ENCODE data around the gene ARHGAP8.

The ARHGAP8 gene

DNA sequence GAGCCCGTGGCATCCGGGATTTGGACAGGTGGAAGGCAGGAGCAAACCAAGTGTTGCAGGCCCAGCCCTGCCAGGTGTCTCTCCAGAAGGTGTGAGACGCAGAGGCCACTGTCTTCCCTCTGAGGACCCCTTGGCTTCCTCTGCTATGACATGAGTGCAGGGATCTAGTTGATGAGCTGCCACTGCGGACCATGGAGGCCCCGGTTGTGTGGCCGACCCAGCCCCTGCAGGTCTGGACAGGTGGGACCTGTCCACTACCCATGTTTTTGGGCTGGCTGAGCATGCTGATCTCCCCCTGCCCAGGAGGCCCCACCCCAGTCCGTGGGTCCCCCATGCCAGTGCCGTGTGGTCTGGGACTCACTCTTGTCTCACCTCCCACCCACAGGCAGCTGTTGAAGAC lies 27.5 kb upstream of the ARHGAP8 start:
- DNase-seq (ENCODE audit: low read depth, low spot score): no peak

DNA sequence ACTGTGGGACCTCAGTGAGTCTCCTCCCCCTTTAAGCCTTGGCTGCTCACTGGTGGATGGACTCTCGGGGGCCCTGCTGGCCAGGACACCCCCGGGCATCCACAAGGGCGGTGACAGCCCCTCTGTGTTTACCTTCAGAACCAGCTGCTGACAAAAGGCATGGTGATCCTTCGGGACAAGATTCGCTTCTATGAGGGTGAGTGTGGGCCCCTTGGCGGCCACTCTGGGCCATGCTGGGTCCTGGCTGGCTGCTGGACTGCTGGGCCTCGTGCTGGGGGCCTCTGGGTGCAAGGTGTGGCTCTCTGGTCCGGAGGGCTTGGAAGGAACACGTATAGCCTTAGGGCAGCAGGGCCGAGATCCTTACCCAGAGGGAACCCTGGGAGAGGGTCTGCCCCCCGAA lies 25.9 kb upstream of the ARHGAP8 start:
- no peak for DNase-seq (ENCODE audit: low read depth, low spot score)

DNA sequence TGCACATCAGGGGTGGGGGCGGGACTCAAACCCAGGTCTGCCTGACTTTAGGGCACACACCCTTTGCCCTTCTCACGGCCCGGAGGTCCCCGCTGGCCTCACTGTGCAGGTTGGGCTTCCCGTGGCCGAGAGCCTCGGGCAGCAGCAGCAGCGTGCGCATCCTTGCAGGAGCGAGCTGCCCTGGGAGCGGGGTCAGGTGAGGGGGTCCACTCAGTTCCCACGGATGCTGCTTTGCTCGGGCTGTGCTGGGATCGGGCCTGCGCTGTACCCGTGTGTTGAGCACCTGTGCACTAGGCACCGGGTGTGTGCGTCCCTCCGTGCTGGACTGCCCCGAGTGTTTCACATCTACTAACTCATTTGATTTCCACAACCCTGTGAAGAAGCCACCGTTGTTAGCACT lies 25.2 kb upstream of the ARHGAP8 start:
- DNase-seq (ENCODE audit: low read depth, low spot score): no peak

DNA sequence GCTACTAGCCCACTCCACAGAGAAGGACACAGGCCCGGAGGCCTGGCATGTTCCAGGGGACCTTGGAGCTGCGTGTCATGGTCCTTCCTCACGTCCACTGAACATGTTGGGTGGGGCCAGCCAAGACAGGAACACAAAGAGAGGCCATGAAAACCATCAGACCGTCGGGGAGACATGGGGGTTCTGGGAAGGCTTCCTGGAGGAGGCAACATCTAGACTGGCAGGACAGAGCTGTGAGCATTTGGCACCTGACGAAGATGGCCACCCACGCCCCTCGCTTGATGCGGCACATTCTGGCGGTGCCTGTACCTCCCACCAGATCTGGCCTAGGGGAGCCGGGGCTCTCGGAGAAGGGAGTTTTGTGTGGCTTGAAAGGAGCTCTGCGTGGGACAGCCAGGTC lies 24.7 kb upstream of the ARHGAP8 start:
- no peak for DNase-seq (ENCODE audit: low read depth, low spot score)

DNA sequence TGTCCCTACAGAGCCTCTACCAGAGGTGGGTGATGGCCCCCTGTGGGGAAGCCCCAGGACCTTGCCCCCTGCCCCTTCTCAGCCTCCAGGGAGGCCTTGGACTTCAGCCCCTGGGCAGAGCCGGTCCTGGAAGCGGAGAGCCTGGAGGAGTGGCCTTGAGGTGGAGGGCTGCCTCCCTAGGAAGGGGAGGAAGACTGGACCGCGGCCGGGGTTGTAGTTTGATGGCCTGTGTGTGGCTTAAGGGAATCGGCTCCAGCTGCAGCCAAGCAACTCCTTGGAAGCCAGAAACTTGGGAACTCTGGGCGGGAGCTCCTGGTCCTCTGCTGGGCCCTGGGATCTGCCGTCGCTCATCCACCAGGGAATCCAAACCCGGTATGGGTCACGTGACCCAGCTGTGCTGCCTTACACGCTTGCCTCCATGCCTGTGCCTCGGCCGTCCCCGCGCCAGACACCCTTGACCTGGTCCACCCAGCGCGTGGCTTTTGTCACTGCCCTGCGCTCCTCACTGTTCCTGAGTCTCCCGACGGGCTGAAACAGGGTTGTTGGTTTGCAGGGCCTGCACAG lies 23.5 kb upstream of the ARHGAP8 start:
- no peak for DNase-seq (ENCODE audit: low read depth, low spot score)

DNA sequence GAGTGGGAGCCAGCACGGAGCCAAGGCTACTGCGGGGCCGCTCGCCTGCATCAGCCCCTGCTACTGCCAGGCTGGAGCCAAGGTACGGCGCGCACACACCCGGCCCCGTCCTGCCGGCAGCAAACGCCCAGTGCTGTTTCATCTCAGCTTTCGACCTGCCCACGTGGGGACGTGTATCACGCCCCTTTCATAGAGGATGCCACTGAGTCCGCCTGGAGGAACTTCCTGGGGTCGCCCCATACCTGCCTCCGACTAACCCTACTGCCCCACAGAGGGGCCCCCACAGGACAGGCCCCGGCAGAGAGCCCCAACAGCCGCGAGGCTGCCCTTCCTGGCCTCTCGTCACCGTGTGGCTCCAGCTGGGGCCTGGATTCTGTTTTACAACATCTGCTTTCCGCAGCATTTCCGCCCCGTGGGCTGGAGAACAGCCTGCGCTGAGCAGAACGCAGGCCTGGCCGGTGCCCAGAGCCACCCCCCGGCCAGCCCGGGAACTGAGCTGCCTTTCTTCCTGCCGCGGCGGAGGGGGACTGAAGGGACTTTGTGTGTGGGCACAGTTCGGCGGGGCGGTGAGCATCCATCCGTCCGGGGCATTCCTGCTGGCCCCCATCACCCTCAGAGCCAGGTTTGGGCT lies 22.9 kb upstream of the ARHGAP8 start:
- DNase-seq (ENCODE audit: low read depth, low spot score): no peak

DNA sequence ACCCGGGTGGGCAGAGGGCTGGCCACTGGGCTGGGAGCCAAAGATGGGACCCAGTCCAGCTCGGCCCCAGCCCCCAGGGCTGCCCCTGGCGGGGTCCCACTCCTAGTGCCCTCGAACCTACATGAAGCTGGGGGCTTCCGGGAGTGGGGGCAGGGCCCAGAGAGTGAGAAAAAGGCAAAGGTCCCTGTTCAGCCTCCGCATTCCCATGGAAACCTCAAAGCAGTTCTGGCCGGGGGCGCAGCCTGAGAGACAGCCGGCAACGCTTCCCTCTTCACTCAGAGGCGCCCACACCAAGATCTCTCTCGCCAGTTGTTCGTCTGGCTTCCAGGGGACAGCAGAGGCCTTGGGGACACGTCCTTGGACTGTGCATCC lies 22.4 kb upstream of the ARHGAP8 start:
- DNase-seq (ENCODE audit: low read depth, low spot score): no peak

DNA sequence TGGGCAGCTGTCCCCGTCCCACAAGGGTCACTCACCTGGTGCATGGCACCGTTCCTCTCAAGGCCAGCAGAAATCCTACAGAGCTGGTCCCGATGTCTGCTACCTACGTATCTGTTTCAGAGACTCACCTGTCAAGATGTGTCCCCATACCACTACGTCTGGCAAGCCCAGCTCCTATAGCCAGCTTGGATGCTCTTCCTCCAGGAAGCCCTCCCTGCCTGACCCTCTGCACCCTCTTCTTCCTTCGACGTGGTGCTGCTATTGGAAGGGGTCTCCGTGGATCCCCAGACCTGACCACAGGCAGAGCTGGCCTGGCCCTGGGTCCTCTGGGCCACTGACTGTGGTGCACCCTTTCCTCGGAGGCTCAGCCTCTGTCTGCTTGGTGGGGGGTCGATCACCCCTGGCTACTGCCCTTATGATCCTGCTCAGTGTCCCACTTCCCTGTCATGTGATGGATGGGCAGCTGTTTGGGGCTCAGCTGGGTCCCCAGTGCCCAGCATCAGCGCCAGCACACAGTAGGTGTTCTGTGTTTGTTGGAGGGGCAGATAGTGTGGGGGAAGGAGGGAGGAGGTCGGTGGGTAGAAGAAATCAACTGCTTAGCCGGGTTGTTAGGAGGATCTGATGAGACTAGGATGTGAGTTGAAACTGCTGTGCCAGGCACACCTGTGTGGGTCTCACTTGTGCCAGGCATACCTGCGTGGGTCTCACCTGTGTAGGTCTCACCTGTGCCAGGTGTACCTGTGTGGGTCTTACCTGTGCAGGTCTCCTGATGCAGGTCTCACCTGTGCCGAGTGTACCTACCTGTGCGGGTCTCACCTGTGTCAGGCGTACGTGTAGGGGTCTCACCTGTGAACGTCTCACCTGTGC lies 21.7 kb upstream of the ARHGAP8 start:
- DNase-seq (ENCODE audit: low read depth, low spot score): no peak

DNA sequence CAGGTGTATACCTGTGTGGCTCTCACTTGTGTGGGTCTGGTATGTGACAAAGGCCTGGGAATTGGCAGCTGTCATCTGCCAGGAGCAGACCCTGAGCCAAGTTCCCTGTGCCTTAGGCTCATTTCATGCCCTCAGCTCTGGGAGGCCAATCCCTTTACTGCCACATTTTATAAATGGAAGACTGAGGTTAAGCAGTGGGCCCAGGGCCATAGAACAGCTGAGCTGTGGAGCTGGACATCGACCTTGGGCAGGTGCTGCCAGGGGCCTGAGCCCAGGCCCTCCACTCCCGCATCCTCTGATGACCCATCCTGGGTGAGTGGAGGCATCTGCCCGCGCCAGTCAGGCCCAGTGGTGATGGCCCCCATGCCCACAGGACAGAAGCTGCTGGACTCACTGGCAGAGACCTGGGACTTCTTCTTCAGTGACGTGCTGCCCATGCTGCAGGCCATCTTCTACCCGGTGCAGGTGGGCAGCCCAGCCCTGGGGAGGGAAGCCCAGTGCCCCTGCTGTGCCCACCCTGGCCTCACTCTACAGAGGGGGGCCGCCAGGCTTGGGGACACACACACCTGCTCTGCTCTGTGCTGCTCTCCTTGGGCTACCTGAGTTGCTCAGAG lies 20.9 kb upstream of the ARHGAP8 start:
- no peak for DNase-seq (ENCODE audit: low read depth, low spot score)

DNA sequence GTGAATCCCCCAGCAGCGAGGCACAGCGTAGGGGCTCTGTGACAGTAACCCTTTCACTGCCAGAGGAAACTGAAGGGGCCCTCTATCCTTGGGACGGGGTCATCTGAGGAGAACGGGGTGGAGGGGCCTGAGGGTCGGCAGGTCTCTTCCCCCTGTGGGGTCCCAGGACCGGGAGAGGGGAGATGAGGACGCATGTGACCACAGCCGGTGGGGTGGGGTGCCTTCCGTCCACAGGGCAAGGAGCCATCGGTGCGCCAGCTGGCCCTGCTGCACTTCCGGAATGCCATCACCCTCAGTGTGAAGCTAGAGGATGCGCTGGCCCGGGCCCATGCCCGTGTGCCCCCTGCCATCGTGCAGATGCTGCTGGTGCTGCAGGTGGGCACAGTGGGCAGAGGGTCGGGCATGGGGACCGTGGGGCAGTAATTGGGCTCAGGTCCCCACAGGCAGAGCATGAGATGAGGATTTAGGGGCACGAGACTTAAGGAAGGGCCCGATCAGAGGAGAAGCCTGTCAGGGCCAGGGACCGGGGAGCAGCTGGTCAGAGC lies 20.3 kb upstream of the ARHGAP8 start:
- no peak for DNase-seq (ENCODE audit: low read depth, low spot score)

DNA sequence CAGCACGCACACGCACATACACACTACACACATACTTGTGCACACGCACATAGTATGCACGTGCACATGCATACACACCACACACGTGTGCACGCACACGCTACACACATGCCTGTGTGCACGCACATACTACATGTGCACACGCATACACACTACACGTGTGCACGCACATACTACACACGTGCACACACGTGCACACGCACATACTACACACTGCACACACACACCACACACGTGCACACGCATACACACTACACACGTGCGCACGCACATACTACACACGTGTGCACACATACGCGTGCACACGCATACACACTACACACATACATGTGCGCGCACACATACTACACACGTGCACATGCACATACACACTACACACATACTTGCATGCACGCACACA lies 19.7 kb upstream of the ARHGAP8 start:
- no peak for DNase-seq (ENCODE audit: low read depth, low spot score)

DNA sequence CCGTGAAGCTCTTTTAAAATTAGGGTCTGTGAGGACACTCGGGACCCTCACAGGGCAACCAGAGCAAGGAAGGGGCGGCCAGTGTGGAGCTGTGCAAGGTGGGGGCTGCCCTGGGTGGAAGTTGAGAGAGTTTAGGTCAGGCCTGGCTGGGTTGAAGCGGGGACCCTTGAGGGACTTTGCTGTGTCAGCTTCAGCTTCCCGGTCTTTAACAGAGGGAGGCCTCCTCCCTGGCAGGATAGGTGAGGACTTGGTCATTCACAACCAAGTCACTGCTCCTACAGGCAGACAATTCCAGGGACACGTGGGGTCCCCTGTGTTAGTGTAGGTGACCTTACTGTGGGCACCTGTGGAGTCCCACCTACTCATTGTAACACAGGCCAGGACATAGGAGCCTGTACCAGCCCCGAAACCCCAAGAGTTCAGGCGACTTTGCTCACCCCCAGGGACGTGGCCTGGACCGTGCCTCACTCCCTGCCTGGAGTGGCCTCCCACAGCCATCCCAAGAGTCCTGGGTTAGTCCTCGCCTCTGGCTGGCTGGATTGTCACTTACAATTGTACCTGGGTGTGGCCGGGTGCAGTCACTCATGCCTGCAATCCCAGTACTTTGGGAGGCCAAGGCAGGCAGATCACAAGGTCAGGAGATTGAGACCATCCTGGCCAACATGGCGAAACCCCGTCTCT lies 18.8 kb upstream of the ARHGAP8 start:
- DNase-seq (ENCODE audit: low read depth, low spot score): no peak

DNA sequence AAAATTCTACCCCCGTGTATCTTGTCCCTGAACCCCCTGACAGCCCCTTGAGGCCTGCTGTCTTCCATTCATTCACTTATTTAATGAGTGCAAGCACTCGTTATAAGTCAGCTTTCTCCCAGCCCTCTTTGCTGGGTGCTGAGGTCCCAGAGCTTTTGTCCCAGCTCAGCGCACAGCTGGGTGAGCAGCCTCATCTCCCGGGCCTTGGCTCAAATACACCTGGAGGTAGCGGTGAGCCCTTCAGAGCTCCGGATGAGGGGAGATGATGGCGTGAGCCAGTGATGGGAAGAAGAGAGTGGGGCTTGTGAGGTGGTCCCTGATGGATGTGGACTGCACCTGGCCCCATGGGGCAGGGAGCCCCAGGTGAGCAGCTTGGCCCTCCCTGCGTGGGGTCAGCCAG lies 18.1 kb upstream of the ARHGAP8 start:
- DNase-seq (ENCODE audit: low read depth, low spot score): no peak

DNA sequence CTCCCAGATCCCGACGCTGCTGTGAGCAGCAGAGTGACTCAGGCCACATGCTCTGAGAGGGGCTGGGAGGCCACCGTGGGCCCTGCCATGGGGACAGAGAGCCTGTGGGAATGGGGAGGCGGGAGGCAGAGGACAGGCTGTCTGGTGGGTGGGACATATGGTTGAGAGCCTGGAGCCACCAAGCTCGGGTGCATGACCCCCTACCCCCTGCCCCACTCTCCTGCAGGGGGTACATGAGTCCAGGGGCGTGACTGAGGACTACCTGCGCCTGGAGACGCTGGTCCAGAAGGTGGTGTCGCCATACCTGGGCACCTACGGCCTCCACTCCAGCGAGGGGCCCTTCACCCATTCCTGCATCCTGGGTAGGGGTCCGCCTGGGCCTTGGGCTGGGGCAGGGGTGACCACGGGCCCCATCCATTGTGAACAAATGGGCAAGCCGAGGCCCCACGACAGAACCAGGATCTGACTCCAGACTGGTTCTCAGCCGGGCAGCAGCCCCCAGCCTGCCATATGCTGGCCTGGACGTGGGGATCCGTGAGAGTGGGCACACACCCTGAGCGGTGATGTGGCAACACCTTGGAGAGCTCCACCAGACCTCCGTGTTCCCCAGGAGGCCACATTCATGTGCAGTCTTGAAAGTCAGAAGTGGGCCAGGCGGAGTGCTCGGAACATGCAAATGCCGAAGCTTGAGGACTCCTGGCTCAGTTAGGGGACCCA lies 17.4 kb upstream of the ARHGAP8 start:
- no peak for DNase-seq (ENCODE audit: low read depth, low spot score)

DNA sequence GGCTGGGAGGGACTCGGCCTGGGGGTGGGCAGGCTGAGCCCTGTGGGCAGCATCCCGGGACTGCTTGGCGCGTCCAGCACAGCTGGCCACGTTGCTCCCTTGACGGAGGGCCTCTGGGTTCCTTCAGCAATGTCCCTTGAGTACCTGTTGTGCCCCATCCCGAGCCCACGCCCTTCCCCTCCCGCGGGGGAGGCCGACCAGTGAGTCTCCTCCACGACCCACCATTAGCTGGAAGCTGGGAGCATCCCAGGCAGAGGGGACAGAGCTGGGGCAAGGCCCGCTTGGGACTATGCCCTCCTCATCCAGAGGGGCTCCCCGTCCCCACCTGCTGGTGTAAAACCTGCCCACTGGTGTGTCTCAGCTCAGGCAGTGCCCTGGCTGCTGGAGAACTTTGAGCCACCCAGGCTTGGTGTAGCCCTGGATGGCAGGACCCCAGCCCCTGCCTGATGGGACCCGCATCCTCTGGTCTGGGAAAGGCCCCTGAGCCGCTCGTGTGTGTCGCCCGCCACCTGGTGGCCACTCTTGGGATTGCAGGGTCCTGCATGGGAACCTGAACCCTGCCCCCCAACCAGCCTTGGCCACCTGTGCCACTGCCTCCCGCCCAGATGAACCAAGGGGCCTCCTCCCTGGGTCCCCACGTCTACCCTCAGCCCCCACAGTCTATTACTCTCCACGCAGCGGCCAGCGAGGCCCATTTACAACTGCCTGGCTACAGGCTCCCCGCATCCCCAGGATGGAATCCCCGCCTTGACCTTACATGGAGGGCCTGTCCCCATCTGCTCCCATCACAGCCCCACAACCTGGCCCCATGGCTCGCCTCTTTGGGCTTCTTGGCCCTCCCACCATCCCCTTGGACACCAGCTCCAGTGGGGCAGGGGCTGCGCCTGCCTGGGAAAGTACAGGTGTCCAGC lies 16.6 kb upstream of the ARHGAP8 start:
- peak; percentile 68 for DNase-seq (ENCODE audit: low read depth, low spot score)

DNA sequence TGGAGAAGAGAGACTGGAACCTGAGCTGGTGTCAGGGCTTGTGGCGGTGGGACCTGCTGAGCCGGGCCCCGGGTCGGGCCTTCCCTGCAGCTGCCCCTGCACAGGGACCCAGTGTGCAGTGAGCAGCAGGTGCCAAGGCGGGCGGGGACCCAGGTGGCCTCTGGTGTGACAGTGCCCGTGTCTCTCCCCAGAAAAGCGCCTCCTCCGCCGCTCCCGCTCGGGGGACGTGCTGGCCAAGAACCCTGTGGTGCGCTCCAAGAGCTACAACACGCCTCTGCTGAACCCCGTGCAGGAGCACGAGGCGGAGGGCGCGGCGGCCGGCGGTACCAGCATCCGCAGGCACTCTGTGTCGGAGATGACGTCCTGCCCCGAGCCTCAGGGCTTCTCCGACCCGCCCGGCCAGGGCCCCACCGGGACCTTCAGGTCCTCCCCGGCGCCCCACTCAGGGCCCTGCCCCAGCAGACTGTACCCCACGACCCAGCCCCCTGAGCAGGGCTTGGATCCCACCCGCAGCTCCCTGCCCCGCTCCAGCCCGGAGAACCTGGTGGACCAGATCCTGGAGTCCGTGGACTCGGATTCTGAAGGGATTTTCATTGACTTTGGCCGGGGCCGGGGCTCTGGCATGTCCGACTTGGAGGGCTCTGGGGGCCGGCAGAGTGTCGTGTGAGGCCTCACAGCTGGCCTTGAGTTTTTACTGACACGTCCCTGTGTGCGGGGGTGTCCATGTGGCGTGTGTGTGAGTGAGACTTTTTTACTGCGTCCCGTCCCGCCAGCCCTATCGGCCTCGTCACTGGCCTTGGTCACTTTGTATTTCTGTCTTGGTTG lies 15.6 kb upstream of the ARHGAP8 start:
- no peak for DNase-seq (ENCODE audit: low read depth, low spot score)

DNA sequence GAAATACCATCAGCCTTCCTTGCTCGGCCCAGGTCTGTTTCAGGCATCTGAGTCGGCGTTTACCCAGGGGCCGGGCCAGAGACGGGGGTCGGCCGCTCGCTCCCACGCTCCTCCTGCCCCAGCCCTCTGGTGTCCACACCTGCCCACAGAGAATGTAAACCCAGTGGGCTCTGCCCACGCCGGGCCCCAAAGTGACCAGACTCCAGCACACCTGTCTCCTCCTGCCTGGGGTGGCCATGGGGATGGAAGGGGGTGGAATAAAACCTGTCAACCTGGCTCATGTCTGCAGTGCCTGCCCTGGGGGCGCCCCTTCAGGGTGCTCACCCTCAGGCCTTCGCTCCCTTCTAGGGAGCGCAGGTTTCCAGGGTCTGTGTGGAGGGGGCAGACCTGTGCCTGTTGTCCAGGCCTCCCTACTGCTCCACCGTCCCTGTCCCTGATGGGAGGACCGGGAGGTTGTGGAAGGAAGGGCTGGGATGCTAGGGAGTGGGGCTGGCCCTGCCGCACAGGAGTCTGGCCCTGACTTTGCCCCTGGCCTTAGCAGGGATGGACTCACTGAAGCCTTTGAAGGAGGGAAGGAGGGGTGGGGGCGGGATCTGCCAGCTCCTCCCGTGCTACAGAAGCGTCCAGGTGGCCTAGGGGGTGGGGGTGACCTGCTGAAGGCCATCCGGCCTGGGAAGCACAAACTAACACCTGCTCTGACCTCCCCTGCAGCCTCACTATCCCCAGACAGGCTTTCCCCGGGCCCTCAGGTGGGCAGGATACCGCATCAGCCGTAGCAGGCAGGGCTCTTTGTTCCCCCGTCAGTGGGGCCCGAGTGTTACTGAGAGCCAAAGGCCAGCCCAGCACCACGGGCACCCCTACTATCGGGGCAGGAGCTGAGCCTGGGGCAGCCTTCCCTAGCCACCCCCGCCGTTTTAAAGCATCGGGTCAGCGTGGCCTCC lies 14.7 kb upstream of the ARHGAP8 start:
- DNase-seq (ENCODE audit: low read depth, low spot score): no peak

DNA sequence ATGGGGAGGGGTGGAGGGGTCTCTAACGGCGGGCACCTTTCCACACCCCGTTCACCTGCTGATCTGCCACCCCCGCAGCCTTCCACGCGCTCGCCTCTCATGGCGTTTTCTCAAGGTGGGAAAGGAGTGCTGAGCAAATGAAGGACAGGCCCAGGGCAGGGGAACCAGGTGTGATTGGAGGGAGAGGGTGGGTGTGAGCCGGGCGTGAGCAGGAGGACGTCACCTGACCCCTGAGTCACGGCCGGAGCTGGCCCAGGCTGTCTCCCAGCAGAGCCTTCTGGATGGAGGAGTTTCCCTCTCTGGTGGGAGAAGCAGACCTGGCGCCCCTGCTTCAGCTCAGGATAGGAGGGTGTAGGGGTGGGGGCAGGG lies 14.0 kb upstream of the ARHGAP8 start:
- DNase-seq (ENCODE audit: low read depth, low spot score): no peak
